ENCODE results near the gene YAE1. TPM values are rescaled to one million over a fixed set of nuclear protein-coding genes. Genes with fewer than 3 reads are reported as not detected.

The YAE1 gene
- total and polyA plus RNA-seq, 2 experiments from 2014 or later, result 29.6 to 36.3 TPM

GRCh38 chr7:39609113-39609934, 43.1 kb downstream of the YAE1 start:
- TF ChIP-seq, protein P1, sequence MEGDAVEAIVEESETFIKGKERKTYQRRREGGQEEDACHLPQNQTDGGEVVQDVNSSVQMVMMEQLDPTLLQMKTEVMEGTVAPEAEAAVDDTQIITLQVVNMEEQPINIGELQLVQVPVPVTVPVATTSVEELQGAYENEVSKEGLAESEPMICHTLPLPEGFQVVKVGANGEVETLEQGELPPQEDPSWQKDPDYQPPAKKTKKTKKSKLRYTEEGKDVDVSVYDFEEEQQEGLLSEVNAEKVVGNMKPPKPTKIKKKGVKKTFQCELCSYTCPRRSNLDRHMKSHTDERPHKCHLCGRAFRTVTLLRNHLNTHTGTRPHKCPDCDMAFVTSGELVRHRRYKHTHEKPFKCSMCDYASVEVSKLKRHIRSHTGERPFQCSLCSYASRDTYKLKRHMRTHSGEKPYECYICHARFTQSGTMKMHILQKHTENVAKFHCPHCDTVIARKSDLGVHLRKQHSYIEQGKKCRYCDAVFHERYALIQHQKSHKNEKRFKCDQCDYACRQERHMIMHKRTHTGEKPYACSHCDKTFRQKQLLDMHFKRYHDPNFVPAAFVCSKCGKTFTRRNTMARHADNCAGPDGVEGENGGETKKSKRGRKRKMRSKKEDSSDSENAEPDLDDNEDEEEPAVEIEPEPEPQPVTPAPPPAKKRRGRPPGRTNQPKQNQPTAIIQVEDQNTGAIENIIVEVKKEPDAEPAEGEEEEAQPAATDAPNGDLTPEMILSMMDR (IDR thresholded peaks at IDR 0.05; ENCODE audit: poor library complexity), result peak; percentile 31
- peak; percentile 9 for TF ChIP-seq EZH2 (IDR thresholded peaks at IDR 0.05; ENCODE audit: borderline replicate concordance)
- no peak for TF ChIP-seq EZH2phosphoT487 (IDR thresholded peaks at IDR 0.05; ENCODE audit: low read depth, severe bottlenecking, unreplicated experiment)
- peak; percentile 32 for DNase-seq (ENCODE audit: low spot score)
- Histone ChIP-seq H3K4me2 (peak overlapping the region; percentile 86), H3K4me1 (ENCODE audit: insufficient read depth) (no peaks in the 10 kb centered on the region), H3K4me3 (peak overlapping the region; percentile 20), H3K27ac (peak overlapping the region; percentile 8), H3K27me3 (no peaks in the 10 kb centered on the region), H3K79me2 (no peaks in the 10 kb centered on the region), H2AFZ (peak overlapping the region; percentile 58), H3K9me3 (ENCODE audit: low read depth) (no peaks in the 10 kb centered on the region), H3K36me3 (replicated peaks; ENCODE audit: insufficient read depth, low read depth) (no peaks in the 10 kb centered on the region), H4K20me1 (ENCODE audit: insufficient read depth, poor library complexity, severe bottlenecking) (no peaks in the 10 kb centered on the region), H3K9me2 (replicated peaks; ENCODE audit: insufficient read depth) (no peaks in the 10 kb centered on the region)
- 10% methylated on average over 32 of the region's 36 CpGs for whole genome bisulfite sequencing (ENCODE audit: low lambda C conversion rate, missing lambda C conversion rate)

DNA sequence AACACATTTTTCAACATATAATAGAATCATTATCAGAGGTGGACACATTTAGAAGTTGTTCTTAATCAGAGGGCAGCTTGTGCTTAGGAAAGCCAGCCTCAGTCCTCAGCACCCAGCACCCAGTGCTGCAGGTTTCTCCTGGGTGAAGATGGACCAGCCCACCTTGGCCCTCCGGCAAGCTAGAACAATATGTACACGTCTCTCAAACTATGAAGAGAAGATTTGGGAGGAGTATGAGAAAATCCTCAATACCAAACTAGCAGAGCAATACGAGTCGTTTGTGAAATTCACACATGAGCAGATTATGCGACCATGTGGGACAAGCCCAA, 43.7 kb downstream of the YAE1 start:
- WGBS (ENCODE audit: low lambda C conversion rate, missing lambda C conversion rate), result 71% methylated on average over 5 of the region's 5 CpGs
- Histone ChIP-seq H3K79me2 (no peaks in the 10 kb centered on the region), H3K4me1 (ENCODE audit: insufficient read depth) (no peaks in the 10 kb centered on the region), H2AFZ (peak overlapping the region; percentile 58), H3K9me3 (ENCODE audit: low read depth) (no peaks in the 10 kb centered on the region), H3K27me3 (no peaks in the 10 kb centered on the region), H3K27ac (no peak overlapping the region), H3K9me2 (replicated peaks; ENCODE audit: insufficient read depth) (no peaks in the 10 kb centered on the region), H4K20me1 (ENCODE audit: insufficient read depth, poor library complexity, severe bottlenecking) (no peaks in the 10 kb centered on the region), H3K4me3 (peak overlapping the region; percentile 20), H3K4me2 (peak overlapping the region; percentile 86), H3K36me3 (replicated peaks; ENCODE audit: insufficient read depth, low read depth) (no peaks in the 10 kb centered on the region)
- TF ChIP-seq EZH2 (IDR thresholded peaks at IDR 0.05; ENCODE audit: borderline replicate concordance) (no peak), EZH2phosphoT487 (IDR thresholded peaks at IDR 0.05; ENCODE audit: low read depth, severe bottlenecking, unreplicated experiment) (no peak)
- TF ChIP-seq, protein P1 (IDR thresholded peaks at IDR 0.05; ENCODE audit: poor library complexity), result no peak
- no peak for DNase-seq (ENCODE audit: low spot score)

DNA sequence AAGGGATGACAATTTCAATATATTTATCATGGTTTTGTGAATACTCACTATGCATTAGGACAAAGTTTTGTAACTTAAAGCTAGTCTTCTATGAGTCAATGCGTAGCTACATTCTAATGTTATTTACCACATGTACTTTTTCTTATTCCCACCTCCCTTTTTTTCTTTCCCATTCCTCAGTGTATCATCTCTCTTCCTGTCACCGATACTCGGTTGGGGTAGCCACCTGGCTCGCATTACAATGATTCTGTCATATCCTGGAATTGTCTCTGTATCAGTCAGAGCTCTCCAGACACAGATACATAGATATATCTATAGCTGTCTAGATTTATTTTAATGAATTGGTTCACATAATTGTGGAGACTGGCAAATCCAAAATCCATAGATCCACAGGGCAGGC, 47.4 kb downstream of the YAE1 start:
- Histone ChIP-seq H3K36me3 (replicated peaks; ENCODE audit: insufficient read depth, low read depth) (no peaks in the 10 kb centered on the region), H3K27me3 (no peaks in the 10 kb centered on the region), H3K4me2 (no peak overlapping the region), H4K20me1 (ENCODE audit: insufficient read depth, poor library complexity, severe bottlenecking) (no peaks in the 10 kb centered on the region), H3K9me3 (ENCODE audit: low read depth) (no peaks in the 10 kb centered on the region), H3K79me2 (no peaks in the 10 kb centered on the region), H3K9me2 (replicated peaks; ENCODE audit: insufficient read depth) (no peaks in the 10 kb centered on the region), H2AFZ (no peak overlapping the region), H3K4me1 (ENCODE audit: insufficient read depth) (peaks cover 5% of the 10 kb centered on the region), H3K4me3 (no peak overlapping the region), H3K27ac (no peak overlapping the region)
- no peak for TF ChIP-seq EZH2 (IDR thresholded peaks at IDR 0.05; ENCODE audit: borderline replicate concordance)
- TF ChIP-seq EZH2phosphoT487 (IDR thresholded peaks at IDR 0.05; ENCODE audit: low read depth, severe bottlenecking, unreplicated experiment), result no peak
- TF ChIP-seq, protein P1 (IDR thresholded peaks at IDR 0.05; ENCODE audit: poor library complexity), result no peak
- no peak for DNase-seq (ENCODE audit: low spot score)
- WGBS (ENCODE audit: low lambda C conversion rate, missing lambda C conversion rate), result 86% methylated on average over 4 of the region's 4 CpGs
